ENCODE data around the gene MED12L.

MED12L gene

GRCh38 chr3:151318313-151318712 is 232.8 kb downstream of the MED12L start:
- TF ChIP-seq EZH2phosphoT487 (IDR thresholded peaks at IDR 0.05; ENCODE audit: borderline replicate concordance) (no peak), CTCF (conservative IDR thresholded peaks at IDR 0.05; ENCODE audit: low read length) (no peak)
- H4K20me1 ChIP-seq (ENCODE audit: insufficient read depth, low read length, poor library complexity, severe bottlenecking) = no peaks in the 10 kb centered on the region
- no peaks in the 10 kb centered on the region for H3K9me3 ChIP-seq (ENCODE audit: insufficient read depth, low read depth, low read length)
- H3K4me1 ChIP-seq (ENCODE audit: insufficient read depth, low read length, poor library complexity, severe bottlenecking) = peaks cover 4% of the 10 kb centered on the region
- H3K79me2 ChIP-seq (ENCODE audit: insufficient read depth, low read length) = no peaks in the 10 kb centered on the region
- no peak overlapping the region for H2AFZ ChIP-seq (ENCODE audit: low read length)
- H3K4me3 ChIP-seq (ENCODE audit: low read length, poor library complexity, severe bottlenecking) = no peak overlapping the region
- no peak overlapping the region for H3K9ac ChIP-seq (ENCODE audit: low read depth, low read length, poor library complexity, severe bottlenecking)
- H3K27me3 ChIP-seq (ENCODE audit: insufficient read depth, low read length, poor library complexity, severe bottlenecking) = no peaks in the 10 kb centered on the region
- no peak overlapping the region for H3K4me2 ChIP-seq (ENCODE audit: low read depth, low read length, poor library complexity, severe bottlenecking)
- peaks cover 10% of the 10 kb centered on the region; the same call in 1 of the 2 replicates for H3K36me3 ChIP-seq (ENCODE audit: insufficient read depth, low read length)
- no peaks in the 10 kb centered on the region for H3F3A ChIP-seq (ENCODE audit: low read depth)
- no peaks in the 10 kb centered on the region for H3K9me2 ChIP-seq (replicated peaks; ENCODE audit: low read depth, low read length)

- Histone ChIP-seq H3K4me3 (ENCODE audit: low read length, poor library complexity, severe bottlenecking) (no peak overlapping the region), H3K79me2 (ENCODE audit: insufficient read depth, low read length) (no peaks in the 10 kb centered on the region), H3F3A (ENCODE audit: low read depth) (no peaks in the 10 kb centered on the region), H3K9me2 (replicated peaks; ENCODE audit: low read depth, low read length) (no peaks in the 10 kb centered on the region), H4K20me1 (ENCODE audit: insufficient read depth, low read length, poor library complexity, severe bottlenecking) (no peaks in the 10 kb centered on the region), H2AFZ (ENCODE audit: low read length) (no peak overlapping the region), H3K9me3 (ENCODE audit: insufficient read depth, low read depth, low read length) (no peaks in the 10 kb centered on the region), H3K9ac (ENCODE audit: low read depth, low read length, poor library complexity, severe bottlenecking) (no peak overlapping the region), H3K4me1 (ENCODE audit: insufficient read depth, low read length, poor library complexity, severe bottlenecking) (peaks cover 4% of the 10 kb centered on the region), H3K36me3 (ENCODE audit: insufficient read depth, low read length) (peaks cover 9% of the 10 kb centered on the region; the same call in 1 of the 2 replicates), H3K27me3 (ENCODE audit: insufficient read depth, low read length, poor library complexity, severe bottlenecking) (no peaks in the 10 kb centered on the region), H3K4me2 (ENCODE audit: low read depth, low read length, poor library complexity, severe bottlenecking) (no peak overlapping the region)
- TF ChIP-seq EZH2phosphoT487 (IDR thresholded peaks at IDR 0.05; ENCODE audit: borderline replicate concordance) = no peak
- TF ChIP-seq CTCF (conservative IDR thresholded peaks at IDR 0.05; ENCODE audit: low read length) = no peak
These were observed 233.5 kb downstream of the MED12L start for GRCh38 chr3:151318991-151319390.

- no peaks in the 10 kb centered on the region for H3F3A ChIP-seq (ENCODE audit: low read depth)
- H3K4me1 ChIP-seq (ENCODE audit: insufficient read depth, low read length, poor library complexity, severe bottlenecking) = peaks cover 4% of the 10 kb centered on the region
- no peaks in the 10 kb centered on the region for H3K9me3 ChIP-seq (ENCODE audit: insufficient read depth, low read depth, low read length)
- no peak overlapping the region for H3K4me2 ChIP-seq (ENCODE audit: low read depth, low read length, poor library complexity, severe bottlenecking)
- peaks cover 2% of the 10 kb centered on the region for H4K20me1 ChIP-seq (ENCODE audit: insufficient read depth, low read length, poor library complexity, severe bottlenecking)
- no peaks in the 10 kb centered on the region for H3K27me3 ChIP-seq (ENCODE audit: insufficient read depth, low read length, poor library complexity, severe bottlenecking)
- no peaks in the 10 kb centered on the region for H3K9me2 ChIP-seq (replicated peaks; ENCODE audit: low read depth, low read length)
- no peaks in the 10 kb centered on the region for H3K79me2 ChIP-seq (ENCODE audit: insufficient read depth, low read length)
- no peak for TF ChIP-seq EZH2phosphoT487 (IDR thresholded peaks at IDR 0.05; ENCODE audit: borderline replicate concordance)
- no peak for TF ChIP-seq CTCF (conservative IDR thresholded peaks at IDR 0.05; ENCODE audit: low read length)
- no peak overlapping the region for H2AFZ ChIP-seq (ENCODE audit: low read length)
- H3K9ac ChIP-seq (ENCODE audit: low read depth, low read length, poor library complexity, severe bottlenecking) = no peak overlapping the region
- H3K36me3 ChIP-seq (ENCODE audit: insufficient read depth, low read length) = peaks cover 9% of the 10 kb centered on the region; the same call in 1 of the 2 replicates
- H3K4me3 ChIP-seq (ENCODE audit: low read length, poor library complexity, severe bottlenecking) = no peak overlapping the region
These were observed 234.2 kb downstream of the MED12L start for GRCh38 chr3:151319628-151320027.

Data from Loucy (cell line).